HEK293T (cell line): ENCODE results near the gene UBE2O.

Source experiments
- BHLHE40 ChIP-seq: fragments of 450-650 bp; IDR thresholded peaks from 2 replicates; pipeline ENCODE4 v1.6.1; 2016; ENCODE audit warnings: mild to moderate bottlenecking, moderate library complexity, borderline replicate concordance
- FOXM1 ChIP-seq: fragments of 450-650 bp; IDR thresholded peaks from 2 replicates; pipeline ENCODE4 v1.6.1; 2017; ENCODE audit warnings: mild to moderate bottlenecking, borderline replicate concordance
- LEF1 ChIP-seq: fragments of 450-650 bp; IDR thresholded peaks from 2 replicates; pipeline ENCODE4 v1.6.1; 2017; ENCODE audit warnings: mild to moderate bottlenecking, borderline replicate concordance
- SUZ12 ChIP-seq: fragments of 450-650 bp; IDR thresholded peaks from 2 replicates; pipeline ENCODE4 v1.6.1; 2016; ENCODE audit warnings: mild to moderate bottlenecking

DNA sequence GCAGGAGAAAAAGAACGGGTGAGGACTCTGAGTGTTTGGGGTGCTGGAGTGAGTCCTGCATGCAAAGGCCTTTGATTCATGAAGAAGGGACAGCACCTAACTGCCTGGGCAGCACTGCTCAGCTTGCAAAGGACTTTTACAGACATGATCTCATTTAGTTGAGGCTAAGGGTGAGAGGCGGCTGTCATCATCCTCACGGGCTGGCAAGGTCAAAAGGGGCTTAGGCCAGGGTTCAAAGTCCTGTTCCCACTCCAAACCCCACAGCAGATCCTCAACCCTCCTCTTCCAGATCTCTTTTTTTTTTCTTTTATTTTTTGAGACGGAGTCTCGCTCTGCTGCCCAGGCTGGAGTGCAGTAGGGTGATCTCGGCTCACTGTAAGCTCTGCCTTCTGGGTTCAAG, 43.5 kb upstream of the UBE2O start:
- no peak for TF ChIP-seq SUZ12
- TF ChIP-seq LEF1 = no peak
- TF ChIP-seq BHLHE40 = no peak
- no peak for TF ChIP-seq FOXM1
